GM19395 (cell line): ENCODE data around the gene RCVRN.

Experiments used
- ATAC-seq: cut with Tn5 transposase; IDR thresholded peaks from one replicate; pipeline ENCODE4 v1.9.1; 2021; ENCODE audit warnings: mild to moderate bottlenecking, moderate library complexity; ENCODE audit not compliant: unreplicated experiment

Gene RCVRN

DNA sequence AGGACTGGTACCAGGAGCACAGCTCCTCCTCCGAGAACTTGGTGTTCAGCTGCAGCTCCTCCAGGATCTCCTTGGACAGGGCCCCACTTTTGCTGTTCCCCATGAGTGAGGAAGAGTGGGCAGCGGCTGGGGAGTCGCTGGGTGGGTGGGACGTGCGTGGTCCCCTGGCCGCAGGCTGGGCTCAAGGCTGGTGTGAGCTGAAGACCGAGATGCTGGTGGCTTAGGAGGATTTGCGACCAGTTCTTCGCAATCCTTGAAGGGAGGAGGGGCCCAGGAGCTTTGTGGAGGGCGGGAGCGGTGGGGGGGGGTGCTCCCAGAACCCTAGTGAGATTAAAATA lies at the start of gene RCVRN:
TSS of gene RCVRN (minus strand) at position 194 of the 338 bp plus-strand sequence. CDS start at position 103, 91 bp downstream.
- ATAC-seq, result no peak

DNA sequence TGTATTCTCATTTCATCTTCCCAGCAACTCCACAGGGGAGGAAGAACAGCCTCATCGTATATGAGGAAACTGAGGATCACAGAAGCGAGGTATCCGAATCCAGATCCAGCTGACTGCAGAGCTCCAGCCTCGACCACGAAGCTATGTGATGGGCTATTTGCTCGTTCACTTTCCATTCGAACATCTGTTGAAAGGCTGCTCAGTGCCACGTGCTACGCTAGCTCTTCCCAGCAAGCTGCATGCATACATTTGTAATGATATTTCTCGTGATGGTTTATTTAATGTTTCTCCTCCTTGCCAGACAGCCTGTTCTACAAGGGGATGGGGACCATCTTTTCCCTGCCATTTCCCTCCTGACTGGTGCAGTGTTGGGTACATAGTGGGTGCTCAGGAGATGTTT lies 48.4 kb upstream of the RCVRN start:
- ATAC-seq, result no peak

DNA sequence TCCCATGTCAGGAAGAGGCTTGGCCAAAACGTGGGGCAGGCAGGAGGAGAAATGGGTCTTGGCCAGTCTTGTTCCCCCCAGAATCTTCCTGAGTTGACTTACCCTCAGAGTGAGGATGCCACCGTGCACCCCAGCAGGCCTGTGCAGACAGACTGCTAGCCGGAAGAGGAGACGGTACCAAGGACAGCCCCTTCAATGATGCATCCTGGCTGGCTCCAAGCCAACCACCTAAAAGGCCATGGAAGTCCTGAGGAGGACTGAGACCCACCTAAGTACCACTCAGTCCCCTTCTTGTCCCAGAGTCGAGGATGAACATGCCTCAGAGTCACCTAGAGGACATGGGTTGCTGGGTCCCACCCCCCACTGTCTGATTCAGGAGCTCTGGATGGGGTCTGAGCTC lies 46.7 kb upstream of the RCVRN start:
- no peak for ATAC-seq

DNA sequence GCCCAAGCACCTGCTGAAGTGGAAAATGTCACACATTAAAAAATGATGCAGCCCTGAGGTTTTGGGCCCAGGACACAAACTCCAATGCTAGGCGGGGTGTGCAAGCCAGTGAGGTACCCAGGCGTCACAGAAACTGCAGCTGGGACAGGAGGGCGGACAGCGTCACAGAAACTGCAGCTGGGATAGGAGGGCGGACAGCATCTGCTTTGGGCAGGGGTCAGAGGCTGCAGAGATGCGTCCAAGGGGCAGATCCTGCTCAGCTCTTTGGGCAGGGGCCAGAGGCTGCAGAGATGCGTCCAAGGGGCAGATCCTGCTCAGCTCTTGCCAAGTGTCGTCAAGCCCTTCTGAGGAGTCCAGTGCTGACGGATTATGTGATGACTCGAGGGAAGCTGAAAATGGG lies 43.9 kb upstream of the RCVRN start:
- ATAC-seq, result no peak

DNA sequence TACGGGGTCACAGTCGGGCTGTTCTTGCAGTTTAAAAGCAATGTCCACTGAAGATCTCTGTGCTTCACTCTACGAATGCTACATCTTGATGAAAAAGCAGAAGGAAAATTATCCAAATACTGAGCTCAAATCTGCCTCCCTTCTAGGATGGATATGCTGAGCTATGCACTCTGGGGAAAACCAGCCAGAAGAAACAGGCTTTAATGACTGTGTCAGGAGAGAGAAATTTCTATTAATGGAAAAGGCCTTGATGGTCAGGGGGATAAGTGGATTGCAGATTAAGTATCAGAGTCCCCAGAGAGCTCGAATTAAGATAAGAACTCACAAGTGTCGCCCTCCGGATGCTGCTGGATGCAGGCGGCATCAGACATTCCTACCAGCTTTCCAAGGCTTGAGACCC lies 39.6 kb upstream of the RCVRN start:
- no peak for ATAC-seq

DNA sequence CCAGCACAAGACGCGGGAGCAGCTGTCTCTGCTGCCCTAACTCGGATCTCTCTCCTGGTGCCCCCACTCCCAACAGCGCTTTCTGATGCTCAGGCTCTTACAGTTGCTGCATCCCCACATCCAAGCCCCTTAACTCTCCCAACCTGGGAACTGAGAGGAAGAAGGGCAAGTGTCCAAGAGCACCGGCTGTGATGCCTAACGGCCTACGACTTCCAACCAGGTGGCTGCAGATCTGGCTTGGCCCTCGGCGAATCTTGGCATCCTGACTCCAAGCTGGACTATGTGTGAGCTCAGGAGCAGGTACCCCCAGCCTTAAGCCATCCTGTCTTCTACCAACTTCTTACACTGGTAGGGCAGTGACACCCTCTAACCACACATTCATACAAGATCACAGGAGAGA lies 38.3 kb upstream of the RCVRN start:
- no peak for ATAC-seq

DNA sequence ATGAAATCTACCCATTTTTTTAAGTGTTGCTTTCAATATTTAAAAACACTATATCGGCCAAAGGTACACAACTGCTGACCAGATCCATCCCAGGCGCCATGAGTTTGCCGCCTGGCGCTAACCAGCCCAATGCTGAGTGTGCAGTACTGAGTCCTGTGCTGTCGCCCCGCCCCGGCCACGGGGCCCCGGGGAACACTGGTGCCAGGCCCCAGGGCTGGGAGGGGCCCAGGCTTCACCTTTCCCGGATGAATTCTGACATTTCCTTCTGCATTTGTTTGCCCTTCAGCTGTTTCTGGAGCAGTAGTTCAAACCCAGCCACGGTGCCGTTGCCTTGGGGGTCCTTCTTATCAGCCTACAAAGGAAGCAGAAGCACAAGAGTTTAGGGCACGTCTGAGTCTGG lies 37.8 kb upstream of the RCVRN start:
- ATAC-seq, result no peak

DNA sequence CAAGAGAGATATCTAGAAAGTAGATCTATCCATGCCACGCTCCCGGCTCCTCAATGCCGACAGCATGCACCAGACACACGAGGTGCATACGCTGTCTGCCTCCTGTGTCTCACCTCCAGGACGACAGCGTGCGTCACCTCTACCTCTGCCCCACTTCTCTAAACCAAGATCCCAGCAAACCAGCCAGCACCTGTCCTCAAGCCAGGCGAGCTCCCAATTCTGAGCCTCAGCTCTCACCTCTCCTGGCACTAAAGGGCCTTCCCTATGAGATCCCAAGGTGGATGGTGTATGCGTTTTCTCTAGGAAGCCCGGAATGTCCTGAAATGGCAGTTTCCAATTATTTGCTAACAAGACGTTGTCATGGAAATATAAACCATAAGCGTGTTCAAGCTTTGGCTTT lies 36.2 kb upstream of the RCVRN start:
- no peak for ATAC-seq

DNA sequence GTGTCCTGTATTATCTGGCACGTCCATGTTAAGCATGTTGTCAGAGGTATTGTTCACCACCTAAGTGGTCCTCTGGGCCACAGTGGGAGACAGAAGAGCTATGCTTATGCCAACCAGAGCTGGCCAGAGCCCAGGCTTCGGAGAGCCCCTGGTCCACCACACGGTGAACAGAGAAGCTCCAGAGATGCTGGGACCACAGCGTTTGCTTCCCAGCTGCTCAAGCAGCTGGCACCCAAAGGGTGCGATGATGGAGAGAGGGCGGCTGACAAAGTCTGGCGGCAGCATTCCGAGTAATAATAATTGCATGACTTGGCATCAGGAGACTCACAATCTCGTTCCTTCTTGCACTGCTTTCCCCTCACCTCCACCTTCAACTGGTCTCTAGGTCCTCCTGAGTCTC lies 35.8 kb upstream of the RCVRN start:
- no peak for ATAC-seq

DNA sequence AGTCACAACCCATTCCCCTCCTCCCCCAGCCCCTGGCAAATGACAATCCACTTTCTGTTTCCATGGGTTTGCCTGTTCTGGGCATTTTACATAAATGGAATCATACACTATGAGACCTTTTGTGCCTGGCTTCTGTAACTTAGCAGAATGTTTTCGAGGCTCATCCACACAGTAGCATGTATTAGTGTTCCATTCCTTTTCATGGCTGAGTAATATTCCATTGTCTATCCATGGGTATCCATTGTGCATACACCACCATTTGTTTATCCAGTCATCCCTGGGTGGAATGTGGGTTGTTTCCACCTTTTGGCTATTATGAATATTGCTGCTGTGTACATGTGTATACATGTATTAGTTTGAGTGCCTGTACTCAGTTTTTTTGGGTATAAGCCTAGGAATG lies 33.7 kb upstream of the RCVRN start:
- no peak for ATAC-seq

DNA sequence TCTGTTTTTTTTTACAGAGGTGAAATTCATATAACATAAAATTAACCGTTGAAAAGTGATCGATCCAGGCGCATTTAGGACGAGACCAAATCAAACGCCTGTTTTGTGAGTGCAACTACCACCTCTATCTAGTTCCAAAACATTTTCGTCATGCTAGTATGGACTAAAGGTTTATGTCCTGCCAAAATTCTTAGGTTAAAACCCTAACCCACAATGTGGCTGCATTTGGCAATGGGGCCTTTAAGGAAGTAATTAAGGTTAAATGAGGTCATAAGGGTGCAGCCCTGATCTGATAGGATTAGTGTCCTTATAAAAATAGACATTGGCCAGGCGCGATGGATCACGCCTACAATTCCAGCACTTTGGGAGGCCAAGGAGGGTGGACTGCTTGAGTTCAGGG lies 32.8 kb upstream of the RCVRN start:
- ATAC-seq, result no peak

DNA sequence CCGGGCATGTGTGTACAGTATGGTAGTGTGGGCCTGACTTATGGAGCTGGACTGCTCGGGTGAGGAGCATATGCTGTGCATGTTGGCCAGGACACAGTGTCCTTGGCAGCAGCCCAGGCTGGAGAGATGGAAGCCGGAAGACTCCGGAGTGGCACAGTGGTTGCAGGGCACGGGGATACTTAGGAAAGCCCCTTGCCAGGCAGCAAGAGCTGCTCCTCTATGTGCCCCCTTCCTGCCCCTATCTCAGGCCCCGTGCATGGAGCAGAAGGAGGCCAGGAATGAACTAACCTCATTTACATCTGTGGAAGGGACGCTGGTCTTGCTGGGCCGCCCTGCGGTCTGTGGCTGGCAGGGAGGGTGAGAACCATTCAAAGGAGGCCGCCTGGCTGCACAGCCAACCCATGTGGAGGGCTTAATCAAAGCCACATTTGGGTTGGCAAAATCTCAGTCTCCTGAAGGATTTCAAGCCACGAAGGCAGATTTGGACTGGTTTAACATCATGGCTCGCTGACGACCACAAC lies 32.2 kb upstream of the RCVRN start:
- no peak for ATAC-seq

DNA sequence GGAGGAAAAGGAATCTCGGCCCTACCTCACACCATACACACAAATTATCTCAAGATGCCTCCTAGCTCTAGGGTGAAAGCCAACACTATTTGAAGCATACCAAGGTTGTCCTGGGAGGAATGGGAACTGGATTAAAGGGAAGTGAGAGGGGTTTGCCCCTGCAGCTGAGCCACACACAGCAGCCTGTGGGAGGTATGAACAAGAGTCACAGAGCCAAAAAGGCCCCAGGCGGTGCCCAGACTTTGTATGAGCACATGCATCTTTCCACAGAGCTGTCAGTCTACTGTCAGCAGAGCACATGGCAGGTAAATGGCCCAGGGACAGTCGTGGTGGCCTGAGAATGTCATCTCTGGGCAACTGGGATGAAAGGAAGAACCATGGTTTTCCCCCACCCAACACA lies 31.0 kb upstream of the RCVRN start:
- ATAC-seq, result no peak

DNA sequence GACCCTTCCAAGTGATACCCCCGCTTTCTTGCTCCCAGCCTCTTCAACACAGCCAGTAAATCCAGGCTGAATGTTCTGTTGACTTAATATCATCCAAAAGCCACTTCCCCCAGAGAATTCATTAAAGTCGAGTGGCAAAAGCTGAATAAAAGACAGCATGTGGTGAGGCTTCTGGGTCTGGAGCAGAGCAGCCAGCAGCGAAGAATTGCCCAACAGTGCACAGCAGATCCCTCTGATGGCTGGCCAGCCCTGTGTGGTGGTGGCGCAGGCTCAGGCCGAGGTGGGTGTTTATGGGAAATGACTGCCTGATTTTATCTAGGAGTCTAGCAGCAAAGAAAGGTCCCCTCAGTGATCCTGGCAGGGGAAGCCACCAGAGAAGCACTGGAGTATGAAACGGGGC lies 30.3 kb upstream of the RCVRN start:
- ATAC-seq, result no peak

DNA sequence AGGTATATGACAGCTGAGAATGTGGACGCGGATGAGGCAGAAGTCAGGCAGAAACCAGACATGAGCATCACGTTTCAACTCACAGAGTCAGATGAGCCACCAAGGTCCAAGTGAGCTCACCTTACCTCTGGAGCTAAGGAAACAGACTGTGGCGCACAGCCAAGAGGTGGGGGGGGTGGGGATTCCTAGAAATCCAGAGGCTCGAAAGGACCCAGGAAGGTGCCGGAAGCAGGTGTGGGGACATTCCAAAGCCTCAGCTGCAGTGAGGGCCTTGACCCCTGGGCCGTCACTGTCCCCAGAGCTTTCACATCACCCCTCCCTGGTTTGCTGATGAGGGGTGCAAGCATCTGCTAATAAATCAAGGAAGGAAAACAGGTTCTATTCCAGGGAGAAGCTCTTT lies 29.3 kb upstream of the RCVRN start:
- no peak for ATAC-seq

DNA sequence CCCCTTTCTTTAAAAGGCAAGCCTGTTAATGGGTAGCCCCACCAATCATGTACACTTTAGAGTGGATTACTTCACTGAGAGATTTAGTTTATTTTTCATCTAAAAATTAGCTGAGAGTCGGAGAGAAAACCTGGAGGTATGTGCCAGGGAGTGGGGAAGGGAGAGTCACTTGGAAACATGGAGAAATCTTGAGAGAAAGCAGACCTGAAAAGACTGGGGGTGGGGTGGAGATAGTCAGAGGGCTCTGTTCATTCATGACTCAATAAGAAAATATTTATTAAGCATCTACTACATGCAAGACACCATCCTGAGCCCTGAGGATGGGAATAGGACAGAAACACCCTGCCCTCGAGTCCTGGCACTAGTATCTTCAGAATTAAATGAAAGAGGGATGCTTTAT lies 27.4 kb upstream of the RCVRN start:
- no peak for ATAC-seq

DNA sequence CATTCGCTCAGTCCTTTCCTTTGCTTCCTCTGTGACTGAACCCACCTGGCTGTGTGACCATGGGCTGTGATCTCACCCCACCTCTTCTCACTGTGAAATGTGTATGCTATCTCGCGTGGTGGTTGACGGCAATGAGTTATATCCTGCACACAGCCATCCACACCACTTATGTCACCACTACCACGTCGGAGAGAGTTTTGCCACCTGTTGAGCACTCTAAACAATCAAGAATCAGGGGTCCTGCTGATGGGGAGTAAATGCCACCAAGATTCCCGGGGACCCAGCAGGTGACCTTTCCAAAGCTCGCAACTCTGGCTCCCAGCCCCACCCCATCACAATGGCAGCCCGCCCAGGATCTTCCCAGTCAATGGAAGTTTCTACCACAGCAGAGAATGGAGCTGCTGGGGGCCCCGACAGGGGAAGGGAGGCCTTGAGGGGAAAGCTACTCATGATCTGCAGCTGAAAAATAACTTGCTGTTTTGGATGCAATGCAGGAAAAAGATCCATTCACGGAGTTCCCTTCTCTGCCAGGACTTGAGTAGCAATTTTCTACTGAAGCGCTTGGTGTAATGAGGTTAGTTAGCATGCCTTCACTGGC lies 26.2 kb upstream of the RCVRN start:
- ATAC-seq, result no peak

DNA sequence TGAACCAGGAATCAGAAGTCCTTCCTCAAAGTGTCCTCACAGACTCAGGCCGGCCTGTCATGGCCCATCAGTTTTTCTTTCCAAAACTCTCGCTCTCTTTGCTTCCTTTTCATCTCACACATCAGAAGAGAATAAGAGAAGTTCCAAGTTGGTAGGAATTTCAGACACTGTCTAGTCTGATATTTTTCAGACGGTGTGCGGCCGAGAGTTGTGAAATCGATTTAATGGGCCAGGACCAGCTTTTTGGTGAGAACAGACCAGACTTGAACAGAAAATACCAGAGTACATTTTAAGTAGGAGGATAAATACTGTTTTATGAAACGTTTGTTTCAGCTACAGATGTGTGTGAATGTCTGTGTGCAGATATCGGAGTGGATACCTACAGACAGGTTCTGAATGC lies 24.8 kb upstream of the RCVRN start:
- no peak for ATAC-seq

DNA sequence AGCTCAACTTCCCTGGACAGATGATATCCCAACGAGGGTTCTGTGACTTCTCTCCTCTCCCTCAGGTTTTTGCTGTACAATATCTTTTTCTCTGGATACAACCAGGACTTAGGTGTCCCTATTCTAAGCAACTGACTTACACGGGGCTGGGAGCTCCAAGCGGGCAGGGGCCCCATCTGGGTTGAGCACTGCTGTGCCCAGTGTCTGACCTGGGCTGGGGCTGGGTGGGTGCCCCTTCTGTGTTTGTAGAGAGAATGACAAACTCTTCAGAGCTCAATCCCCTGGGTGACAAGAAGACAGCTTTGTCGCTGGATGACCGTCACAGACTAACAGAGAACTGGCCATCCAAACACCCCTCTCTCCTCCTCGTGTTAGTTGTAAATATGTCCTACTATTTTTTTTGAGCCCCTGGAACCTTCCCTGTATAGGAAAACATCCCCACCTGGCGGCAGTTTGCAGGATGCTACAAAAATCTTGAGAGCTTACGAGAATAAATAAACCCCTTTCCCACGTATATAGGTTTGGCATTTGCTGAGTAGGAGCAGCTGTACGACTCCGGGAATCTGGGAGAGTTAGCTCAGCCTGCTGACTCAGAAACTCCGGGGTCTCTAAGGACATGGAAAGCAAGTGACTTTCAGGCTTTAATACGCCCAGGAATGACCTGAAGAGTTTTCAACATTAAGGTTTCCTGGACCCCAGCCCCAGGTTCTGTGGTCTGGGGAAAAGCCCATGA lies 23.7 kb upstream of the RCVRN start:
- no peak for ATAC-seq

DNA sequence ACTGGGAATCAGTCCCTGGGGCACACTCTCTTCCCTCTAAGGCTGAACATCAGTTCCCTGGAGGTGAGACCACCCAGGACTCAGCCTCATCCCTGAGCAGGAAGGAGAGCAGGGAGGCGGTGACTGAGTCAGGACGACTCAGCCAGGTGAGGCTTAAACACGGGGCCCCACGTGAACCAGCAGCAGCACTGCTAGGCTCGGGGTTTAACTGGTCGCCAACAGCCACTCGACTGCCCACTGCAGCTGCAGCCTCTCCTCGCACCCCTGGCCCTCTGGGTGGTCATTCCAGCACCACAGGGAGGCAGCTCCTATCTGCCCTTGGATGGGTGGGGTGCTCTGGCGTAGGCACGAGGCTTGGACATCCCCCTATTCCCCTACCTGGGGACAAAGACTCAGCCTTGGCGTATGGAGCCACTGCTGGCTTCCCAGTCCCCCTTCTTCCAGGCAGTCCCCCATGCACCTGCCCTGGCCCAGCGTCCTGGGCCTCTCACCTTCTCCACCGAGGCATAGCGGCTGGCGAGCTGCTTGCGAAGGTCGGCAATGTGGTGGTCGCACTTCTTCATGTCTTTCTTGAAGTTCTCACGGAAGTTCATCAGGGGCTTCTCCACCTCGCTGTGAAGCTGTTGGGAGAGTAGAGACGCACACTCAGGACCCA lies 21.2 kb upstream of the RCVRN start:
- ATAC-seq, result no peak

DNA sequence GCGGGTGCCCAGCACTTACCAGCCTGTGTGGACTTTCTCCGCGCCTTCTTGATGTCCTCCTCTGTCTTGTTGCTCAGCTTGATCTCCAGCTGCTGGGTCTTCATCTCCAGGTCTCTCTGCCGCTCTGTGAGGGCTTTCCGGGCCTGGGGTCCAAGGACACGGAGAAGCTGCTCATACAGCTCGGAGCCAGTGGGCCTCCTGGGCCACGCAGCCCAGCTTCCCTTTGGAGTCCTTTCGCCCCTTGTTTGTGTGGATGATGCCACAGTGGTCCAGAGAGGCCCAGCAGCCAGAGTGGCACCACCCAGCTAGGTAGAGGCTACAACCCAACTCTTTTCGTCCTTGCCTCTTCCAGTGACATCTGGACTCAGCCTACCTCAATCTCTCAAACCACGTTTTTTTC lies 20.4 kb upstream of the RCVRN start:
- ATAC-seq, result no peak

DNA sequence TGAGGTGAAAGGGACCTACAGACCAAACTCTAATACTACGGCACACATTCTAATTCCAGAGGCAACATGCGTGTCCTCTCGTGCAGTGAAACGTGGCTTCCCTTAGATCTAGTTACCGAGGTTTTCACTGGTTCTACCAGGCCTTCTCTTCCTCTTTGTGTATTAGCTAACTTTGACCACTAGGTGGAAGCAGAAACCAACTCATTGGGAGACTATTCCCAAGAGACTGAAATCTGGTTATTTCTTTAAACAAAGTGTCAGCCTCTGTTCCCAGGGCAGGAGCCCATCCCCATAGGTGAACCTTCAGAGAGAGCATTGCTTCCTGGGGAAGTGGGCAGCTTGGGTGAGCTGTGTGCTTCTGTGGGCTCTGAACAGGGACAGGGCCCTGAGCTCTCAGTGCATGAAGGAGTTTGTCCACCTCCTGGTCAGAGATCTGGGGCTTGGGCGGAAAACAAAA lies 19.7 kb upstream of the RCVRN start:
- ATAC-seq, result peak; percentile 71
